Nephron (organoid): ENCODE data around the gene KAZN.

ENCODE experiments used
- H3K27ac Mint-ChIP-seq, 3 experiments: 2 replicates each; pipeline ENCODE4 v1.8.0; 2020; ENCODE audit warnings: mixed read lengths in 3 of 3, mild to moderate bottlenecking in 2 of 3, moderate library complexity in 1 of 3
- H3K27me3 Mint-ChIP-seq: 2 replicates; pipeline ENCODE4 v1.8.0; 2021; ENCODE audit warnings: low read depth, mild to moderate bottlenecking, moderate library complexity, mixed read lengths
- H3K36me3 Mint-ChIP-seq: 2 replicates; pipeline ENCODE4 v1.8.0; 2020; ENCODE audit warnings: low read depth, mixed read lengths
- H3K4me1 Mint-ChIP-seq: 2 replicates; pipeline ENCODE4 v1.8.0; 2020; ENCODE audit warnings: mixed read lengths
- H3K4me3 Mint-ChIP-seq, 3 experiments: 2 replicates each; pipeline ENCODE4 v1.8.0; 2020; ENCODE audit warnings: mild to moderate bottlenecking in 3 of 3, mixed read lengths in 3 of 3, moderate library complexity in 2 of 3
- H3K9me3 Mint-ChIP-seq: 2 replicates; pipeline ENCODE4 v1.8.0; 2020; ENCODE audit warnings: mixed read lengths
- TF ChIP-seq, protein P1 (sequence below), 3 experiments: fragments of 200-600 bp; sonication (generic); IDR thresholded peaks; one replicate each; pipeline ENCODE4 v1.5.0; 2021; ENCODE audit warnings: antibody characterized with exemption in 3 of 3; ENCODE audit not compliant: unreplicated experiment in 3 of 3

The KAZN gene

DNA sequence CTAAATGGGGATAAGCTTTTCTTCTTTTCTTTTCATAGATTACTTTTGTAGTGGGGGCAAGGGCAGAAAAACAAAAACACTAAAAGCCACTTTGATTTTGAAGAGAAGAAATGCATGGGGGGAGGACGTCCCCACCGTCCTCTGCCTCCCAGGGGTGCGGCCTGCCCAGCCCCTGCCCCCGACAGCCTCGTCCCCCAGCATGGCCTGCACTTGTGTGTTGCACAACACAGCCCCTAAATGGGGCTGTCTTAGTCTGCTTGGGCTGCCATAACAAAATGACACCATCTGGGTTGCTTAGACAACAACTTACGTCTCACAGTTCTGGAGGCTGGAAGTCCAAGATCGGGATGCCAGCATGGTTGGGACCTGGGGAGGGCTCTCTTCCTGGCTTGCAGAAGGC, 497.8 kb downstream of the KAZN start:
- TF ChIP-seq, protein P1, sequence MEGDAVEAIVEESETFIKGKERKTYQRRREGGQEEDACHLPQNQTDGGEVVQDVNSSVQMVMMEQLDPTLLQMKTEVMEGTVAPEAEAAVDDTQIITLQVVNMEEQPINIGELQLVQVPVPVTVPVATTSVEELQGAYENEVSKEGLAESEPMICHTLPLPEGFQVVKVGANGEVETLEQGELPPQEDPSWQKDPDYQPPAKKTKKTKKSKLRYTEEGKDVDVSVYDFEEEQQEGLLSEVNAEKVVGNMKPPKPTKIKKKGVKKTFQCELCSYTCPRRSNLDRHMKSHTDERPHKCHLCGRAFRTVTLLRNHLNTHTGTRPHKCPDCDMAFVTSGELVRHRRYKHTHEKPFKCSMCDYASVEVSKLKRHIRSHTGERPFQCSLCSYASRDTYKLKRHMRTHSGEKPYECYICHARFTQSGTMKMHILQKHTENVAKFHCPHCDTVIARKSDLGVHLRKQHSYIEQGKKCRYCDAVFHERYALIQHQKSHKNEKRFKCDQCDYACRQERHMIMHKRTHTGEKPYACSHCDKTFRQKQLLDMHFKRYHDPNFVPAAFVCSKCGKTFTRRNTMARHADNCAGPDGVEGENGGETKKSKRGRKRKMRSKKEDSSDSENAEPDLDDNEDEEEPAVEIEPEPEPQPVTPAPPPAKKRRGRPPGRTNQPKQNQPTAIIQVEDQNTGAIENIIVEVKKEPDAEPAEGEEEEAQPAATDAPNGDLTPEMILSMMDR (IDR thresholded peaks at IDR 0.05; ENCODE audit: unreplicated experiment in 3 of 3), result no peak
- H3K36me3 Mint-ChIP-seq, result no peaks in the 10 kb centered on the region
- no peak overlapping the region for H3K4me3 Mint-ChIP-seq

DNA sequence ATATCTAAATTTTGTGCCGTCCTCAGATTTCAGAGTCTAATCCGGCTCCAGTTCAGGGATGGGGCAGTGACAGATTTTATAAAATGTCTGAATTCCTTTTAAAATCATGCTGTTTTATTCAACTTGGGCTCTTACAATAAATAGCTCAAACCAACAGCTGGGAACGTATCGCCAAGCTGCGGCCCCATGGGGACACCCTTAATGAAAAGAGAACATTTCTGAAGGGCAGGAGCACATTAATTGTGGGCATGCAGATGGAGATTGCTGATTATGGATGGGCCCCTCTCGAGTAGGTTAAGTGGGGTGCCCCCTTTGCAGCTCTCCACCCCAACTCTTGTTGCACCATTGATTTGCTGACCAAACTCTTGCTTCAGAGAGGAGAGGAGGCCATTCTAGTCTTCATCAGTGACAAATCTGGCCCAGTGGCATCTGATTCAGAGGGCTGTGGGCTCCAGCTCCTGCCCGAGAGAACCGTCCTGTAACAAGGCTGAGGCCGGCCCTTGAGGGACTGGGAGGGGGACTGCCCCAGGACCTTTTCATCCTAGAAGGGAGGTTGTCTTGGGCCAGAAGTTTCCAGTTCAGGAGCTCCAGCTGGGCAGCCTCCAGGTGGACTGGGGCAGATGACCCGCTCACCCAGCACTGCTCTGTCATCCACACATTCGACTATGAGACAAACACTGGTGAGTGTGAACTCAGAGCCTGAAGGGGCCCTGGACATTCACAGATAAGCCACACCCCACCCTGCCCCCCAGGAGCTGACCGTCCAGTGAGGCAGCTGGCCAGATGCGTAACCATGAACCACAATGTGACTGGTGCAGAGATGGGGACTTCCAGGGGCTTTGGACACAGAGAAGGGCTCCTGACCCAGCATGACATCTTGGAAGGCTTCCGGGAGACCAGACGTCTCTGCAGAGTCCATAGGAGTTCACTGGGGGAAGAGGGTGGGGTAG, 500.0 kb downstream of the KAZN start:
- peaks cover 46% of the 10 kb centered on the region for H3K27me3 Mint-ChIP-seq
- no peaks in the 10 kb centered on the region for H3K9me3 Mint-ChIP-seq
- TF ChIP-seq, protein P1 (IDR thresholded peaks at IDR 0.05; ENCODE audit: unreplicated experiment in 3 of 3), result no peak
- H3K4me1 Mint-ChIP-seq, result peaks cover 15% of the 10 kb centered on the region
- no peaks in the 10 kb centered on the region for H3K36me3 Mint-ChIP-seq
- no peak overlapping the region for H3K27ac Mint-ChIP-seq
- H3K4me3 Mint-ChIP-seq, result no peak overlapping the region

More for the DNA sequence above, 497.8 kb downstream of the KAZN start:
- Mint-ChIP-seq H3K4me1 (peaks cover 19% of the 10 kb centered on the region), H3K9me3 (no peaks in the 10 kb centered on the region), H3K27me3 (peaks cover 38% of the 10 kb centered on the region), H3K27ac (no peak overlapping the region)

DNA sequence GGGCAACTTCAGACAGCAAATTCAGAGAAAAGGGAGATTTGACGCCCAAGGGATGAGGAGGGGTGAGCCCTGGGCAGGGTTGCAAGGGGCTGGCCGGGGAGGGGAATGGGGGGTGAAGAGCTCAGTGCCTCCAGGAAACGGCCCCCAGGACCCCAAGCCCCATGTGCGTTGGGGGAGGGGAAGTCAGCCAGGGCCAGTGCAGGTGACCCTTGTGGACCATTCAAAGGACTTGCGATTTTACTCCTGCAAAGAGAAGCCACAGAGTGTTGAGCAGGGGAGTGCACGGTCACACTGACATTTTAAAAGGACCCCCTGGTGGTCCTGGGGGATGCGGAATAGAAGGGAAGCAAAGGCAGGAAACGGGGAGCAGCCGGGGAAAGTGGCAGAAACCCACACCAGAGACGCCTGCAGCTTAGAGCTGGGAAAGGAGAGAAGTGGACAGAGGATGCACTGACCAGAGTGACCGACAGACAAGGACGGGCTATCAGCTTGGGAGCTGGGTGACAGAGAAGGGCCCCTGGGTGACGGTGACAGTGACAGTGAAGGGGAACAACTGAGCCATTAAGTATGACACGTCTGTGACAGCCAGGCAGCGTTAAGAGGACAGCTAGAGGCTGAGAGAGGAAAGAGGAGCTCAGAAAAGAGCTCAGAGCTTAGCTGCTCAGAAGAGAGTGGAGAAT, 501.1 kb downstream of the KAZN start:
- H3K27me3 Mint-ChIP-seq, result peaks cover 46% of the 10 kb centered on the region
- peaks cover 13% of the 10 kb centered on the region for H3K4me1 Mint-ChIP-seq
- TF ChIP-seq, protein P1 (IDR thresholded peaks at IDR 0.05; ENCODE audit: unreplicated experiment in 3 of 3), result no peak
- H3K4me3 Mint-ChIP-seq, result no peak overlapping the region
- peaks cover 6% of the 10 kb centered on the region for H3K36me3 Mint-ChIP-seq
- no peak overlapping the region for H3K27ac Mint-ChIP-seq
- H3K9me3 Mint-ChIP-seq, result peaks cover 5% of the 10 kb centered on the region

DNA sequence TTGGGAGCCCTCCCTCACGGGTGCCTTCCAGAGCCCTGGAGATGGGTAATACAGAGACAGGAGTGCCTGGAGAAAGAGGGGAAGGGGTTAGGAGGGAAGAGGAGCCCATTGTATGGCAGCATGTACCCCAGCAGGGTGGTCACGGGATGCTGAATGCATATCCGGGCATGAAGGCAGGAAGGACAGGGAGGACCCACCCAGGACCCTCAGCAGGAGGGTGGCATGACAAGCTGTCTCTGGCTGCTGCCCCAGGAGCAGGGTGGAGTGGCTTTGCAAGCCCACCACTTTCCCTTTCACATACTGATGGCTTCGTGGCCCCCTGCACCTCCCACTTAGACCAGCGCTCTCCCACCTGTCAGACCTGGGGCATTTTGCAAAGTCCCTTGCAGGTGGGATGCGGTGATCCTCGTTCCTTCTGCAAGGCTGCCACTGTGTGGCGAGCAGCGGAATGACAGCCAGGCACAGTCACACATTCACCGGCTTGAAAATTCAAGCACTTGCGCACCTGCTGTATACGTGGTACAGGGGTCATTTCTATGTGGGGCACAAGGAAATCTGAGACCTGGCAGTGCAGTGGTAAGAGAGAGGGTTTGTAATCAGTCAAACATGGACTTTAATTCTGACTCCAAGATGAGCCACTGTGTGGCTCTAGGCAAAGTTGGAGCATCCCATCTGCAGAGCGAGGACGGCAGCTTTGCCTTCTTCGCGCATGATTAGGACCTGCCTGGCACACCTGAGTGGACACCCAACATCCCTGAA, 501.8 kb downstream of the KAZN start:
- H3K27me3 Mint-ChIP-seq, result peaks cover 46% of the 10 kb centered on the region
- H3K4me3 Mint-ChIP-seq, result no peak overlapping the region
- TF ChIP-seq, protein P1 (IDR thresholded peaks at IDR 0.05; ENCODE audit: unreplicated experiment in 3 of 3), result peak; percentile 95 to 97 (median 97)
- H3K9me3 Mint-ChIP-seq, result peaks cover 10% of the 10 kb centered on the region
- H3K36me3 Mint-ChIP-seq, result peaks cover 13% of the 10 kb centered on the region
- peak overlapping the region in 1 of 3 experiments; percentile 57 for H3K27ac Mint-ChIP-seq
- H3K4me1 Mint-ChIP-seq, result peaks cover 13% of the 10 kb centered on the region

DNA sequence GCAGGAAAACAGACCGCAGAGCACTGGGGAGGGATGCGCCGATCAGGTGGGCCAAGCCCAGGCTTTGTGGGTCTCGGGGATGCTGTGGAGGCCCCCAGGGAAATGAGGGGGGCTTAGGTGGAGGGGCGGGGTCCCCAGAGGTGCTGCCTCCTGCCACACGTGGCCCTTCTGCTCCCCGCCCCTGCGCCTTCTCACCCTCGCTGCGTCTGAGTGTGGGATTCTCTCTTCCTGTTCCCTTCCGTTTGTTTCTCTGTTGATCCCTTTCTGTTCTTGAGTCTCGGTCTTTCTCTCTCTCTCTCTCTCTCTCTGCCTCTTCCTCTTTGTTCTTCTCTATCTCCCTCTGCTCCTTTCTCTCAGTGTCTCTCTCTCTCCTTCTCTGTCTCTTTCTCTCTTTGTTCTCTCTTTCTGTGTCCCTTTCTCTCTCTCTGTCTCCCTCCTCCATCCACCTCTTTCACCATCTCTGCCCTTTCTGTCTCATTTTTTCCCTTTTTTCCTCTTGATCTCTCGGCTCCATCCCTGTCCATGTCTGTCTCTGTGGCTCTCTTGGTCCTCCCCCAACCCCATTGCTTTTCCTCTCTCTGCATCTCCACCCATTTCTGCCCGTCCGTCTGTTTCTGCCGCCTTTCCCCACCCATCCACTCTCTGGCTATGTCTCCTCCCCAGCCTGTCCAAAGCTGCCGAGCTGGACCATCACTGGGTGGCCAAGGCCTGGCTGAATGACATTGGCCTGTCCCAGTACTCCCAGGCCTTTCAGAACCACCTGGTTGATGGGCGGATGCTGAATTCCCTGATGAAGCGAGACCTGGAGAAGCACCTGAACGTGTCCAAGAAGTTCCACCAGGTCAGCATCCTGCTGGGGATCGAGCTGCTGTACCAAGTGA, 502.6 kb downstream of the KAZN start:
- Mint-ChIP-seq H3K9me3 (peaks cover 10% of the 10 kb centered on the region), H3K36me3 (peaks cover 14% of the 10 kb centered on the region), H3K27ac (no peak overlapping the region), H3K4me1 (peaks cover 13% of the 10 kb centered on the region), H3K27me3 (peaks cover 39% of the 10 kb centered on the region), H3K4me3 (no peak overlapping the region)
- TF ChIP-seq, protein P1 (IDR thresholded peaks at IDR 0.05; ENCODE audit: unreplicated experiment in 3 of 3), result no peak
